Measurements from ENCODE around the gene MLN. TPM values are rescaled to one million over a fixed set of nuclear protein-coding genes. Genes with fewer than 3 reads are reported as not detected.
"Not testable (repeated sequence)": the region's sequence is repeated elsewhere in the genome, so short reads cannot be mapped to it uniquely, and the experiment has no call there.

The MLN gene
- total RNA-seq, 4 donors from 2014 or later: not detected

GRCh38 chr6:33836806-33837469 lies 33.1 kb upstream of the MLN start:
- intact Hi-C loops (cut with DNase I; ENCODE audit: low total_unique reads): no loop called here
- TF ChIP-seq POLR2A (IDR thresholded peaks at IDR 0.05): no peak
- no peak for TF ChIP-seq CTCF (IDR thresholded peaks at IDR 0.05)

DNA sequence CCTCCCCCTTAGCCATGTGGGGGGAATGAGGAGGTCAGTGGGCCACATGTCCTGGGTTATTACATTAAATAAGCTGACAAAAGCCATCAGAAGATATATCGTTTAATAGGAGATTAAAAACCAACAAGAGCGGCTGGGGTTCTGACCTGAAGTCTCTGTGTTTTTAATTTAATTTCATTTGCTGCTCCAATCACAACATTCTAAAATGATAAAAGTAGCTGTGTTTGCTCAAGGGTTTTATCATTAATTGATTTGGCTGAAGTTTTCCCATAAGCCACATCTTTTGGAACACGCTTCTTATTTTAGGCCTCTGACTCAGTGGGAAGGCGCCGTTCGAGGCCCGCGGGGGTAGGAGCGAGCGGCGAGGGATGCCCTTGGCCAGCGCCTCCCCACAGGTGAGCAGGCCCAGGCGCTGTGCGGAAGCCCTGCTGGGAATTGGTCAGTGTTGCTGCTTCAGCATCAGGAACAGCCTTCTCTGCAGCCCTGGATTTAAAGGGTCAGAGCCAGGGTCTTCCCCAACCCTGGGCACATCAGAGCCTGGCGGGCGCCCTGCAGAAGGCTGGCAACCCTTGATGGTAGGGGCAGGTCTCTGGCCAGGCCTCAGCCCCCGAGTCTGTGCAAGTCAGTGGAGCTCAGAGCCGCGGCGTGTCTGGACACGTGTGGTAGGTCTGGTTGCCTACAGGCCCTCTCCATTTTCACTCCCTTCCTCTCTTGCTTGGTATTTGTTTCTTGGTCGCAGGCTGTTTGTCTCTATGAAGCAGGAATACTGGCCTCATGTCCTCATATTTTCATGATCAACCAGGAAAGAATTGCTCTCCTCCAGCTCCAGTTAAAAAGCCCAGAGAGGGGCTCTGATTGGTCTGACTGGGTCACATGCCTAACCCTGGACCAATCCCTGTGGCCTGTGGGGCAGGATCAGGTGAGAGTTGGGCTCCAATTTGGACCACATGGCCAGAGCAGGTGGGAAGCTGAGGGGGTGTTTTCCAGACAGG lies 30.9 kb upstream of the MLN start:
- no peak for DNase-seq
- TF ChIP-seq POLR2A (IDR thresholded peaks at IDR 0.05) (no peak), CTCF (IDR thresholded peaks at IDR 0.05) (no peak)
- Histone ChIP-seq H3K27me3 (no peaks in the 10 kb centered on the region), H3K36me3 (no peaks in the 10 kb centered on the region), H3K4me1 (peaks cover 0 to 6% of the 10 kb centered on the region in 2 donors), H3K9me3 (no peaks in the 10 kb centered on the region), H3K4me3 (no peak overlapping the region), H3K27ac (no peak overlapping the region)
- intact Hi-C loops (cut with DNase I; ENCODE audit: low total_unique reads): no loop called here

More at GRCh38 chr6:33836806-33837469, 33.1 kb upstream of the MLN start:
- peaks cover 0 to 6% of the 10 kb centered on the region in 2 donors for H3K4me1 ChIP-seq
- H3K36me3 ChIP-seq: no peaks in the 10 kb centered on the region
- H3K27me3 ChIP-seq: no peaks in the 10 kb centered on the region
- no peaks in the 10 kb centered on the region for H3K9me3 ChIP-seq
- H3K4me3 ChIP-seq: no peak overlapping the region
- no peak for DNase-seq
- H3K27ac ChIP-seq: no peak overlapping the region

DNA sequence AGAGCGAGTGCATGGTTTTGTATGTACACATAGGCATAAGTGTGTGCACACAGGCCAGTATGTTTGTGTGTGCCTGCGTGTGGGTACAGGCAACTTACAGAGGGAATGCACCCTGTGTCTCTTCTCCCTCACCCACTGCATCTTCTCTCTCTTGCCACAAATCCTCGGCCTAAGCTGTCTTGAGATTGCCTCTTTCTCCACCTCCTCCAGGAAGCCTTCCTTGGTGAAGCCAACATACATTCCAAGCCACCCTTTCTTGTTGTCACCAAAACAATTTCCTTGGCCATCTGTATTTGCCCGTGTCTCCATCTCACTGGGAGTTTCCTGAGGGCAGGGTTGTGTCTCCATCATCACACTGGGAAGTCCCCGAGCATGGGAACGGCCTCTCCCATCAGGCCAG lies 29.8 kb upstream of the MLN start:
- H3K4me1 ChIP-seq: peaks cover 0 to 10% of the 10 kb centered on the region in 2 donors
- H3K9me3 ChIP-seq: no peaks in the 10 kb centered on the region
- H3K27me3 ChIP-seq: no peaks in the 10 kb centered on the region
- no peak overlapping the region for H3K27ac ChIP-seq
- intact Hi-C loops (cut with DNase I; ENCODE audit: low total_unique reads): no loop called here
- DNase-seq: no peak
- no peak overlapping the region for H3K4me3 ChIP-seq
- H3K36me3 ChIP-seq: no peaks in the 10 kb centered on the region
- TF ChIP-seq POLR2A (IDR thresholded peaks at IDR 0.05): no peak

DNA sequence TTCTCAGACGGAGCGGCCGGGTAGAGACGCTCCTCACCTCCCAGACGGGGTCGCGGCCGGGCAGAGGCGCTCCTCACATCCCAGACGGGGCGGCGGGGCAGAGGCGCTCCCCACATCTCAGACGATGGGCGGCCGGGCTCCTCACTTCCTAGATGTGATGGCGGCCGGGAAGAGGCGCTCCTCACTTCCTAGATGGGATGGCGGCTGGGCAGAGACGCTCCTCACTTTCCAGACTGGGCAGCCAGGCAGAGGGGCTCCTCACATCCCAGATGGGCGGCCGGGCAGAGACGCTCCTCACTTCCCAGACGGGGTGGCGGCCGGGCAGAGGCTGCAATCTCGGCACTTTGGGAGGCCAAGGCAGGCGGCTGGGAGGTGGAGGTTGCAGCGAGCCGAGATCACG lies 29.0 kb upstream of the MLN start:
- DNase-seq; H3K27me3 ChIP-seq; H3K4me1 ChIP-seq; H3K9me3 ChIP-seq; intact Hi-C loops (cut with DNase I; ENCODE audit: low total_unique reads); H3K4me3 ChIP-seq; H3K27ac ChIP-seq; H3K36me3 ChIP-seq: not testable (repeated sequence)

DNA sequence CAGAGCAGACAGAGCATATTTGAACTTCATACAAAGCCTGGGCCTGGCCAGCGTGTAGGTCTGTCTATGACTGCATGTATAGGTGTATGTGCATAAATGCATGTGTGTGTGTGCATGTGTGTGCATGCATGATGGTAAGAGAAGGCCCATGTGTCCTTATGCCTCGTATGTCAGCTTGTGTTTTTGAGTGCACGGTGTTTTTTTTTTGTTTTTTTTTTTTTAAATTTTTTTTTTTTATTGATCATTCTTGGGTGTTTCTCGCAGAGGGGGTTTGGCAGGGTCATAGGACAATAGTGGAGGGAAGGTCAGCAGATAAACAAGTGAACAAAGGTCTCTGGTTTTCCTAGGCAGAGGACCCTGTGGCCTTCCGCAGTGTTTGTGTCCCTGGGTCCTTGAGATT lies 27.9 kb upstream of the MLN start:
- intact Hi-C loops (cut with DNase I; ENCODE audit: low total_unique reads): not testable (repeated sequence)

DNA sequence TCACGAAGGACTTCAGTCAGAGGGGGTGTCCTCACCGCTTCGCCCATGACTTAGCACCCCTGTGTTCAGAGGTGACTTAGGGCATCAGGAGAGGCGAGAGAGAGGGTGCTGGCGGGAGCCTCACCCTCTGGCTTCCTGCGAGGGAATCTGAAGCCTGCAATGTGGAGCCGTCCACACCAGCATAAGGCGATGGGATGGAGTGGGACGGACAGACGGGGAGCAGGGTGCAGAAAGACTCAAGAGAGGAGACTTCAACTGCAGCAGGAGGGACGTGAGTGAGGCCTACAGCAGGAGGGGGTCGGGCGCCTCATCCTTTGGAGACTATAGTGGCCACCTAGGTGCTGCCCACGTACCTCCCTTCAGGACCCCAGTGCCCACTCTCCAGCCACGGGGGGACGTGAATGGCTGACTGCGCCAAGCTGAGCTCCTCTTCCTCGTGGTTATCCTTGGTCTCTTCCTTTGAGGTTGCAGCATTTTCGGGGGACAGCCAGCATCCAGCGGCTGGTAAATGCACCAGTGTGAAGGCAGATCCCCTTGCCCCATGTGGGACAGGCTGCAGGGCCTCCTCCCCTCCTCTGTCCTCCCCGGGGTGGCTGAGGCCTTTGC lies 26.9 kb upstream of the MLN start:
- H3K27ac ChIP-seq: no peak overlapping the region
- DNase-seq: no peak
- intact Hi-C loops (cut with DNase I; ENCODE audit: low total_unique reads): no loop called here
- TF ChIP-seq POLR2A (IDR thresholded peaks at IDR 0.05) (no peak), CTCF (IDR thresholded peaks at IDR 0.05) (no peak)
- no peaks in the 10 kb centered on the region for H3K27me3 ChIP-seq
- no peaks in the 10 kb centered on the region for H3K36me3 ChIP-seq
- H3K4me1 ChIP-seq: peaks cover 0 to 9% of the 10 kb centered on the region in 2 donors
- no peaks in the 10 kb centered on the region for H3K9me3 ChIP-seq
- H3K4me3 ChIP-seq: no peak overlapping the region

More for the DNA sequence above, 27.9 kb upstream of the MLN start:
- not testable (repeated sequence) for H3K27ac ChIP-seq, H3K27me3 ChIP-seq, H3K36me3 ChIP-seq, DNase-seq, H3K4me3 ChIP-seq, H3K4me1 ChIP-seq, H3K9me3 ChIP-seq

All from uterus (tissue), 4 donors.